Body of pancreas (tissue), 4 donors: ENCODE measurements around the gene IFNK.

ENCODE experiments used
- POLR2A ChIP-seq, 3 donors: fragments of 450-650 bp; IDR thresholded peaks; one replicate each; pipeline ENCODE4 v1.6.1; 2016; ENCODE audit warnings: antibody characterized with exemption in 3 of 3, mild to moderate bottlenecking in 2 of 3
- TF ChIP-seq, protein P1 (sequence below), 7 experiments: fragments of 450-650 bp in 4 of 7; fragments of 200-600 bp in 3 of 7; sonication (generic) in 3 of 7; IDR thresholded peaks; one replicate each; pipeline ENCODE4 v1.5.1; 2016 to 2019; ENCODE audit warnings: antibody characterized with exemption in 7 of 7

DNA sequence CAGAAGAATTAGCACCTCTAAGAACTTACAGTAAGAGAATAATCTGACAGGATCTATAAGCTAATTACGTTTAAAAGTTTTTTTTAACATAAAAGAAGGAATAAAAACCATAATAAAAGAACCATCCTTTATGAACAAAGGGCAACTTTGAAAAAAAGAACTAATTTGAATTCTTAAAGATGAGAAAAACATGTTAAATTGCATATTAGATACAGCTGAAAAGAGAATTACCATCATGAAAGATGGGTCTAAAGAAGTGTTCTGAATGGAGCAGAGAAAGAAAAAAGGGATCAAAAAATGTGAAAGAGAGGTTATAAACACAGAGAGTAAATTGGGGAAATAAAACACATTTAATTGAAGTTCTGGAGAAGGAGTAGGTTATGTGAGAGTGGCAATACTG lies 45.8 kb upstream of the IFNK start:
- no peak for TF ChIP-seq POLR2A (IDR thresholded peaks at IDR 0.05)
- TF ChIP-seq, protein P1, sequence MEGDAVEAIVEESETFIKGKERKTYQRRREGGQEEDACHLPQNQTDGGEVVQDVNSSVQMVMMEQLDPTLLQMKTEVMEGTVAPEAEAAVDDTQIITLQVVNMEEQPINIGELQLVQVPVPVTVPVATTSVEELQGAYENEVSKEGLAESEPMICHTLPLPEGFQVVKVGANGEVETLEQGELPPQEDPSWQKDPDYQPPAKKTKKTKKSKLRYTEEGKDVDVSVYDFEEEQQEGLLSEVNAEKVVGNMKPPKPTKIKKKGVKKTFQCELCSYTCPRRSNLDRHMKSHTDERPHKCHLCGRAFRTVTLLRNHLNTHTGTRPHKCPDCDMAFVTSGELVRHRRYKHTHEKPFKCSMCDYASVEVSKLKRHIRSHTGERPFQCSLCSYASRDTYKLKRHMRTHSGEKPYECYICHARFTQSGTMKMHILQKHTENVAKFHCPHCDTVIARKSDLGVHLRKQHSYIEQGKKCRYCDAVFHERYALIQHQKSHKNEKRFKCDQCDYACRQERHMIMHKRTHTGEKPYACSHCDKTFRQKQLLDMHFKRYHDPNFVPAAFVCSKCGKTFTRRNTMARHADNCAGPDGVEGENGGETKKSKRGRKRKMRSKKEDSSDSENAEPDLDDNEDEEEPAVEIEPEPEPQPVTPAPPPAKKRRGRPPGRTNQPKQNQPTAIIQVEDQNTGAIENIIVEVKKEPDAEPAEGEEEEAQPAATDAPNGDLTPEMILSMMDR (IDR thresholded peaks at IDR 0.05): no peak
